GM19455 (cell line): ENCODE results near the gene RAMACL.
"Not testable (repeated sequence)": the region's sequence is repeated elsewhere in the genome, so short reads cannot be mapped to it uniquely, and the experiment has no call there.

Experiments
- ATAC-seq: cut with Tn5 transposase; IDR thresholded peaks from one replicate; pipeline ENCODE4 v1.9.1; 2021; ENCODE audit not compliant: unreplicated experiment

RAMACL gene

DNA sequence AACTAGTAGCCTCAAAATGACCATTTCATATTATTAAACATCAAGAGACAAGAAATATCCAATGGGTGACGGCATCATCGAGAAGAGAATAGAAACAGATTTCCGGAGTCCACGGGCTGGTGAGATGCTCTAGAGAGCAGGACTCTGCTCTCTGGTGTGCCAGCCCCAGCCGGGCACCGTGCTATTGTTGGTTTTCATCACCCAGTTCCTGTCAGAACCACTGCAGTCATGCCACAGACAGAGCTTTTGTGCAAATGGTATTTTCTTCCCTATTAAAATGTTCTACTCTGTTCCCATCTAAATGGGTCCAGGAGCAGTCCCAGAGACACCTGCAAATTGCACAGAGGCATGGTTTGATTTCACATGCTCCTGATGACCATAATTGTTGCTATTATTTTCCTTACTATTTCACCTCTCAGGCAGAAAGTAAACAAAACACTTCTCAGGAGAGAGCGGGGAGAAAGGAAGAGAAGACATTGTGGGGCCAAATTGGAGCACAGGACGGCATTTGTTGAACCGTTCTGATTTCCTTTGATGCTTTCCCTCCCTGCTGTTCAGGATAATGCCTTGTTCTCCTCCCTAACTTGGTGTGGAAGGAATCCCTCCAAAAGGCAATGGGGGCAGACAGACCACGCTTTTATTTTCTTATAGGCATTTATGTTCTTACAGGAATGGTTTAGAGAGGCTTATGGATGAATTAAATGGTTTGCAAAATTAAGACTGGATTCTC is 11.4 kb upstream of the RAMACL start:
- no peak for ATAC-seq

DNA sequence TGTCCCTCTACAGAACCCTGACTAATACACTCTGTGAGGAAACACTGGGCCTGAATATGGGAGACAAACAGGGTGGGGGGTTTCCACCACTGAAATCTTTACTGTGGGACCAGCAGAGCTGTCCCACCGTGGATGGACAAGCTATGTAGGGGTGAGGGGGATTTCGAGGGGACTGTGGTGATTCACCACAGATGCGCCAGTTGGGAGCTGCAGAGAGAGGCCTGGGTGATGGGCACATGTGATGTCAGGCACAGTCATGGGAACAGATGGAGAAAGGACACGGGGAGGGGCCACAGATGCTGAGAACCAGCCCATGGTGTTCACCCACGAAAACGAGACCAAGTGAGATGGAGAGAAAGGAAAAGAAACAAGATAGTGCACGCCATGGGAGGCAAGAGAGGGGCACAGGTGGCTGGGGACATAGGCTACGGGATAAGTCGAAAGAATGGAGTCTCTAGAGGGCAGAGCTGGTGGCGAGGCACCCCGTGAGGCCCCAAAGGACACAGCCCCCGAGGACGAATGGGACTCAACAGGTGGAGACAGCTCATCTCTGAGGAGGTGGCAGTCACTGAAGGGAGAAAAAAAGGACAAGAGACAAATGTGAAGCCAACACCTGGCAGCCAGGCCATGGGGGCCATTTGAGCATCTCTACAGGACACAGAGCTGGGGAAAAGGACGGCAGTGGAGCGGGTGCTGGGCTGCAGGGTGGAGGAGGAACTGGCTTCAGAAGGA is 10.5 kb upstream of the RAMACL start:
- ATAC-seq = no peak

DNA sequence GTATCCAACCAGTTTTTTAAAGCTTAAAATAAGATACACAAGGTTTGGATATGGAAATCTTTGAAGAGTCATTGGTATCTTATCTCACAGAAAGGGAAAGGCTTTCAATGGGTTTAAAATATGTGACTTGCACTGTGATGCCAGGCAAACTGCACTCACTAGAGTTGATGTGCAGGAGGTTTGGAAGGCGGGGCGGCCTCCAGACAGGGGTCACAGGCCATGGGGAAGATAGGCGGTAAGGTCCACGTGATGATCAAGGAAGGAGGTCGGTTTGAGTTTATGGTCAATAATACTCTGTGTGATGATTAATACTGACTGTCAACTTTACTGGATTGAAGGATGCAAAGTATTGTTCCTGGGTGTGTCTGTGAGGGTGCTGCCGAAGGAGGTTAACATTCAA is 9.5 kb upstream of the RAMACL start:
- ATAC-seq = no peak

DNA sequence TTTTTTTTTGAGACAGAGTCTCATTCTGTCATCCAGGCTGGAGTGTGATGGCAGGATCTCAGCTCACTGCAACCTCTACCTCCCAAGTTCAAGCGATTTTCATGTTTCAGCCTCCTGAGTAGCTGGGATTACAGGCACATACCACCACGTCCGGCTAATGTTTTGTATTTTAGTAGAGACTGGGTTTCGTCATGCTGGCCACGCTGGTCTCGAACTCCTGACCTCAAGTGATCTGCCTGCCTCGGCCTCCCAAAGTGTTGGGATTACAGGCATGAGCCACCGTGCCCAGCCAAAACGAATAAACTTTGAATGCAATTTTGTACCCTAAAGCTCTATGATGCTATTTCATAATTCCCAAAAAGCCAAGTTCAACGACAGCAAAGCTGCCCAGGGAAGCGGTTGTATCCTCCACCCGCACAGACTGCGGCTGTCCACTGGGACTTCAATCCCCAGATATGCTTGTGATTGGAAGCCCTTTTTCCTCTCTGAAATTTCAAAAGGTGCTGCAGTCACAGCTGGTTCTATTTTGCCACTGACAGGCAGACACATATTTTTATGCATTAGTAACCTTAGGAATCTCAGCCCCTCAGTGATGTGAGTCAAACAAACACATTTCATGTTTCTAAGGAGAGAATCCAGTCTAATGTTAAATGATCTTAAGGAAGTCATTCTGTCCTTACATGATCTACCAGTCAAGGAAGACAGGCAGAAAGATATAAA is 8.7 kb upstream of the RAMACL start:
- no peak for ATAC-seq

DNA sequence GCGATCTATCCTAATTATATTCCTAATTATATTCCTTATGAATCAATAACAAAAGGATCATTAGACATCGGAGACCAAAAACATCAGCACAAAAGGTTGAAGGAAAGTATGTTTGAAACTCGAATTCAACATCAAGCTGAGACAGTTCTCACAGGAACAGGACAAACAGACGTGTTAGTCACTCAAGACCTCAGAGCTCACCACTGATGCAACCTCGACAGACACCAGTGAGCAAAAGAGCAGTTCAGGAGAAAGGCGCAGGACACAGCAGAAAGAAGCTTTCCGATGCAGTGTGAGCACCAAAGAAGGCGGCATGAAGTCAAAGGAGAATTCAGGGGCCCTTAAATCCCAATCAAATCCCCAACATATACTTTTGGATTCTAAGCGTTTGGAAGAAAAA is 6.3 kb upstream of the RAMACL start:
- ATAC-seq = no peak

DNA sequence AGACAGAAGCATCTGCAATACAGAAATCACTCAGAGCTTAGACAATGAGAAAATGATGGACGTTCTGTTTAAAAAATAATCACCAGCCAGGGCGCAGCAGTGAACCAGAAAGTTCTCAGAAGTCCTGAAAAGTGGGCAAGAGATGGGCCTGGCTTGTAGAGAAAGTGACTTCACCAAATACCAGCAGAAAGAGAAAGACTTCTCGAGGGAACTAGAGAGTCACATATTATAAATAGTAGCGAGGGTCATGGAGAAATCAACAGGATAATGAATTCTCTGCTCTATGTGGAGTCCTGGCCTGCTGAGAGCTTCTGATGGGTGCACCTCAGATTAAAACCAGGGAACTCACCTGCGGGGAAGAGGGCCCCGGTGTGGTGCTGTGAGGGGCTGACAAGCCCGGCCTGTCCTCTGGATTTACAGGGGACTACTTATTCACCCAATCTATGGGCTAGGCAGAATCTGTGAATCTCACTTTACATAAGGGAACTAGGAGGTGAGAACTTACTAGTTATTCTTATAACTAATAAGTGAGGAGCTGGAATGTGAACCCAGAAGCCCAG is 5.6 kb upstream of the RAMACL start:
- ATAC-seq = no peak

DNA sequence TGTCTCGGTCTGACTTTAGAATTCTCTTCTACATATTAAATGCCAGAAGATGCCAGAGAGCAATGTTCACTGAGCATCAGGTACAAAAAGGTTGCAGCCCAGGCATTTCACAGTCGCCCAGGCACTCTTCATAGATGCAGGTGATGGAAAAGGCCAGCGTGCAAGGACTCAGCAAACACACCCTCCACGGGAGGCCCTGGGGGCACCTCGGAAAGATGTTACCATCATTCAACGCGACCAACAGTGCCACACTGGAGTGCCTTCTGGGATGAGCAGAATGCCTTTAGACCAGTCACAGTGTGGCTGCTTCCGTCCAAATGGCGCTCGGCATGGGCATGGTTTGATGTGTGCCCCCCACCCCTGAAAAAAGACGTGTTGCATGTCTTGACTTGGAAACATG is 4.5 kb upstream of the RAMACL start:
- ATAC-seq = no peak

DNA sequence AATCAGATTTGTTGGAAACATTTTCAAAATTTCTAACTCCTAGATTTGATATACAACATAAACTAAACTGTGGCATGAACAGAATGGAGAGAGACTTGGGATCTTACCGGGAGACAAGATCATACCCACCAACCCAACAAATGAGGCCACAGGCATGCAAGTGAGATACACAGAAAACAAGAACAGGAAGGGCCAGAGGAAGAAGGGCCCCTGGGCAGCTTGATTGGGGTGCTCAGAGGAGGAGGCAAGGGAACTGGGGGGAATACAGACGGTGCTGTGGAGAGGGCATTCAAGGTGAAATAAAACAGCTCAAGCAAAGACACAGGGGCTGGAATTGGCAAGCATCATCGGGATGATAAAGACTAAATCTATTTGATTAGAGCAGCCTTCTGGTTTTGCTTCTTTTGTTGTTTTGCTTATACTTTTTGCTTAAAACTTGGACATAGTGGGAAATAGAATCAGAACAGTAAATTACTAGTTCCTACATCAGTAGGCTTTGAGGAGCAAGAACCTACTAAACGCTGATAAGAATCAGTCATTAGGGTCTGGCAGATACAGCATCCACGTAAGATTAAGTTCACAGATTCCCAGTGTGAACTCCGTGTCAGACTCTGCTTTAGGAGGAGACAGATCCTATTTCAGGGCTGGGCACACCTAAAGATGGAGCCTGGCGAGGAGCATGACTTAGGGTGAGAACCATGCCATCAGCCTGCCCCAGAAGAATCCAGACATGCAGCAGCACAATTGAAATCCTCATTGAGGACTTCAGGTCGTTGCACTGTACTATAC is 3.5 kb upstream of the RAMACL start:
- no peak for ATAC-seq

DNA sequence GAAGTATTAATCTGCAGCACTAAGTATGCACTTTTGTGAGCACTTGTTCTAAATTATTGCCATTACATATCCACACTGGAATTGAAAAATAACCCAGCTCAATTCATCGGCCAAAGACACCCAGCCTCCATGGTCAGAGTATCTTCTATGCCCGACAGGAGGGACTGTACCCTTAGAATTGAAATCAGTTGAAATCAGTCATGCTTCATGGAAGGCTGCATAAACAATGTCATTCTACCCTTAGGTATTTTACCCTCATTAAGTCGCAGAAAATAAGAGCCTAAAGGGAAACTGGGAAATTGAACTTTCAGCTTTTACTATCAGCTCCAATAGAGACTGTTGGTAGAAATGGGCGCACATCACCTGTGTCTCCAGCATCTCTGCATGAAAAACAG is 2.9 kb upstream of the RAMACL start:
- ATAC-seq = no peak

DNA sequence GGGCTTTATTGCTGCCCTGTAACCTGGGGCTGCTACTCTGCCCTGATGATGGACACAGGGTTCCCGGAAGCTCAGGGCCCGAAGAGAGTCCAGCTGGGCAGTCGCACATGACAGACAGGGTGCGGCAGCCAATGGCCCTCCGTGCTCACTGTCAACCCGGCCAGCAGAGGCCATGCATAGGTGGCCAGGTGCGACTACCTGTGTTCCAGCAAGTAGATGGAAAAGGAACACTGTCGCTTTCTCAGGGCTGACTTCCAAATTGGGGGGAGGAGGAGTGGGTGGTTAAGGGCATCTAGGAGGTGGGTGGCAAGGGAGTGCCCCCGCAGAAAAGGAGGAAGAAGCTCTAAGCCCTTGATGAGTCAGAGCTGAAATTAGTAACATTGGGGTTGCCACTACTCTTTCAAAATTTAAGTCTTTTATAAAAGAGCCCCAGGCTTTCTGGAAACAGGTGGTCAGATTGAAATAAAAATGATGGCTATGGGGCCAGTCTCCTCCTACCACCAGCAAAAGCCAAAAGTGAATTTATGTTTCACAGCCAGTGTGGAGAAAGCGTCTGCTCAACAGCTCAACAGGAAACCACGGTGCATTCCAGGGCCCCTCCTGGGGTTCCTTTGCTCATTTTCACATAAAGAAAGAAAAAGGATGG is 2.3 kb upstream of the RAMACL start:
- peak; percentile 25 for ATAC-seq

DNA sequence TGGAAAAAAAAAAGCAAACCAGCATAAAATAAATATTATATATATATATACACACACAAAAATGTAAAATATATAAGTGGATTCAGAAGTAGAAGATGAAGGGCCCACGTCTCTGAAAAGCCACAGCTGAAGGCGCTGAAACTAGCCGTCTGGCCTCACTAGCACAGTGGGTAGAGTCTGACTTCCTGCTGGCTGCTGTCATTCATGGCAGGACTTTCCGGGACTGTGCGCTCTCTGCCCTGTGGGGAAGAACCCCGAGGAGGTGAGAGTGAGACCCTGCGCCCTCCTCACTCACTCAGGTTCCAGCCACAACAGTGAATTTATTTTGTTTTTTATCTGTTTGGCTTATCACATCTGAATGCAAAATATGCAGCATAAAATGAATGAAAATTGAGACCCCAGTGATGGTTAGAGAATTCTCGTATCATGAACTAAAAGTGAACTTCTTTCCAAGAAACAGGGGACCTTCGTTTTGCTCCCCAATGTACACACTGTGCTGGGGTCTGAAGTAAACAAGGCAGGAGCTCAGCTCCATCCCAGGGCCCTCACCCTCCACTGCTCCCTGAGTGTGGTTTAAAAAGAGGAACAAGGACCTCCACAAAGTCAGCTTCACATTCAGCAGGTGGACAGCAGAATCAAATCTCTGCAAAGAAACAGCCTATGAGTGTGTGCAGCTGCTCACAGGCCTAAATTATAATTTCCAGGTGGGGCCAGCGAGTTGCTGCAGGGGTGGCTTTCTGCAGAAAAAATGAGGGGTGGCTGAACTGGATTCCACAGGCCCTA is 1.3 kb upstream of the RAMACL start:
- ATAC-seq = peak; percentile 69

DNA sequence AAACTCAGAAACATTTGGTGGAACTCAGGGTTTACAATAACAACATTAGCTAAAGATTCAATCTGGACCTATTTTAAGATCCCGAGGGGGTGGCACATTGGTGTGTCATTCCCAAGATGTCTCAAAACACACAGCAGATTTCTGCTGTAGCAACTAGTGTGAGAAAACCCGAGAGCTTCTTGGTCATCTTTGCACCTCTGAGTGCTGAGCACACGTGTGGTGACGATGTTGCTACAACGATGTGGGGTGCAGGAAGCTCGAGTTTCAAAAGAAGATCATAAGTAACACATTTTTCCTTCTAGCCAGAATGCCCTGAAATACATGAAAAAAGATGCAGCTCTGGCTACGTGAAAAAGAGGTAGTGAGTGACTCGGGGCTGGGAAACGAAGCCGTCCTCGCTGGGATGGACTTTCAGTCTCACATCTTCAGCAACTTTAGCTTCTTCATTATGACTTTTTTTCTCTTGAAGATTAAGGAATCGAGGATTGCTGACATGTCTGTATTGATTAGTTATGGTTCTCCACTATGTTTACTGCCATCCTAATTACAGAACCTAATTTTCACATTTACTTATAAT is 1.5 kb downstream of the RAMACL start:
- no peak for ATAC-seq

DNA sequence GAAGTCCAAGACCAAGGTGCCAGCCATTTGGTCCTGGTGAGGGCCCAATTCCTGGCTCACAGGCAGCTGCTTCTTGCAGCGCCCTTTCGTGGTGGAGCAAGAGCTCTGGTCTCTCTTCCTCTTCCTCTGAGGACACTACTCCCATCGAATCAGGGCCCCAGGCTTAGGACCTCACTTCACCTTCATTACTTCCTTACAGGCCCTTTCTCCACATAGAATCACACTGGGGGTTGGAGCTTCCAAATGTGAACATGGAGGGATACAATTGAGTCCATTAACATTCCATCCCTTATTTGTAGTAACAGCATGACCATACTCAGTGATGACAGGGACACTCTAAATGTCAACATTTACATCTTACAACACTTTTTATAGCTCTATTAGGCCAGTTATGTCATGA is 2.3 kb downstream of the RAMACL start:
- no peak for ATAC-seq

DNA sequence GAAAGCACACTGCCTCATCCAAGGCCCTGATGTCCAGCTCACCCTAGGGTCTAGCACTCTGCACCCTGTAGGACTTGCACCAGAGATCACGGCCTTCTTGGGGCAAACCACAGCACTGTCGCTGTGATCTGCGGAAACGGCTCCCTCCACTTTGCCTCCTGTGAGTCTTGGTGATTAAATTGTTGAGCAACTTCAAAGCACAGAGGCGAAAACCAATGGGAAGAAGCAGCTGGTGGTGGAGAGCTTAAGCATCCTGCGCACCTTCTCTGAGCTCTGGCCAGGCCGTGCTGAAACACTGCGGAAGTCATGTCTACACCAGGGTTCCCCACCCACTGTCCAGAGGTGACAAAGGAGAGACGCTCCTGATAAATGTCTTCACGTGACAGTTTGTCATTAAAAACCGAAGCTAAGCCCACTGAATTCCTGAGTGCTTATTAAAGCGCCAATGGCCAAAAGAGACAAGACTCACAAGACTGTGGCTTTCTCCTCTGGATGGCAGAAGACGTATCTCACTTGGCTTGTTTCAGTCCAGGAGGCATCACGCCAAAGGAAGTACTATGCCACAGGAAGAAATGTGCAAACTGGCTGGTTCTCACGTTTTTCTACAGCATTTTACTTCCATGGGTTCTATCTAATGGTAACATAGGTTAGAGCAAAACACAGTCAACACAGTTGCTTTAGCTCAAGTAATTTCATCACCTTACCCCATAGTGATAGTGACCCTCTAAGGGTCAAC is 3.1 kb downstream of the RAMACL start:
- ATAC-seq = no peak

DNA sequence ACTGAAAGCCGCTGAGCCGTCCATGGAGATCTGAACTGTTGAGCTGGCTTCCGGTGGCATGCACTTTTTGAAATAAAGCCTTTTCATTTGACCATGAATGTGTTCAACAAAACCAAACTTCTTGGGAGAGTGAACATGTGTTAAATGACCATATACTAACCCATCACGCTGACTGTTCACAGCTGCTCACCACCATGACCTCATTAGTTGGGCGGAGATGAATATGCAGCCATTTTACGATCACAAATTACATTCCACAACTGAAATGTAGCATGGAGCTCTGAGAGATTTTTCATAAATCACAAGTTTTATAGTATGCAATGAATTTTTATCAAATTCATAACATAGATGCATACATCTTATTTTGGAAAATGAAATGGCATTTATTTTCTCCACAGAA is 4.2 kb downstream of the RAMACL start:
- ATAC-seq = no peak

DNA sequence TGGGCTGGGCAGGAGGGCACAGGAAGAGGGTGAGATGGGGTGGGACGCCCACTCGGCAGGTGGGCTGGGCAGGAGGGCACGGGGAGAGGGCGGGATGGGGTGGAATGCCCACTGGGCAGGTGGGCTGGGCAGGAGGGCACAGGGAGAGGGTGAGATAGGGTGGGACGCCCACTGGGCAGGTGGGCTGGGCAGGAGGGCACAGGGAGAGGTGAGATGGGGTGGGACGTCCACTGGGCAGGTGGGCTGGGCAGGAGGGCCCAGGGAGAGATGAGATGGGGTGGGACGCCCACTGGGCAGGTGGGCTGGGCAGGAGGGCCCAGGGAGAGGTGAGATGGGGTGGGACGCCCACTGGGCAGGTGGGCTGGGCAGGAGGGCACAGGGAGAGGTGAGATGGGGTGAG is 4.7 kb downstream of the RAMACL start:
- ATAC-seq = not testable (repeated sequence)

DNA sequence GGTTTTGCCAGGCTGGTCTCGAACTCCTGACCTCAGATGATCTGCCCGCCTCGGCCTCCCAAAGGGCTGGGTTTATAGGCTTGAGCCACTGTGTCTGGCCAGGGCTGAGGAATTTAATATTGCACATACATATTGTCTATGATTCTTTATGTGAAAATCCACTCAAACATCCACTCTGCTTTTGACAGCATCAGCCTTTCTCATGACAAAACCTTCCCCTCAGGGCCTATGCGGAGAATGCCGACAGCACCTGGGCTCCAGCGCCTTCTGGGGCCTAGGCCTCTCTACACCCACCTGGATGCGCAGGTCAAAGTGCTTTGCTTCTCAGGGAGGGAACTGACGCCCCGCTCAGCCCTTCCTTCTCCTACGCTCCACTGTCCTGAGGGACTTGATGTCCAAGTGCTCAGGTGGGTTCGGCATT is 5.4 kb downstream of the RAMACL start:
- ATAC-seq = no peak
